IMR-90 (cell line): Measurements from ENCODE around the gene ORC5. TPM values are rescaled to one million over a fixed set of nuclear protein-coding genes. Genes with fewer than 3 reads are reported as not detected.

Experiments used
- ATAC-seq: fragments of 200-7000 bp; cut with Tn5 transposase; 2 replicates; pipeline ENCODE4 v1.9.1; 2020; ENCODE audit warnings: low read depth, mild to moderate bottlenecking, moderate library complexity
- BruUV-seq: library from RNA; stranded (reverse); fragments of 400-500 nt; replicated peaks from 2 replicates; lab custom pipeline; 2021; lab: Mats Ljungman, UMichigan
- CTCF ChIA-PET: fragments of 300-600 bp; formaldehyde crosslinking; extraction: SDS; loops from one replicate; lab custom pipeline; 2021; ENCODE audit warnings: antibody characterized with exemption; lab: Yijun Ruan, JAX
- POLR2A ChIA-PET: fragments of 300-600 bp; sonication (Branson Sonifier 250); formaldehyde crosslinking; loops from one replicate; lab custom pipeline; 2022; ENCODE audit warnings: antibody characterized with exemption; ENCODE audit not compliant: unreplicated experiment; lab: Charles Lee
- DNase-seq: peaks from one replicate; pipeline ENCODE4 v3.0.0; 2013
- H2AFZ ChIP-seq: replicated peaks from 2 replicates; pipeline ENCODE3; 2013; ENCODE audit warnings: low read length, mild to moderate bottlenecking; ENCODE audit not compliant: poor library complexity
- H2AK5ac ChIP-seq: 2 replicates; pipeline ENCODE4 v1.6.1; 2013; ENCODE audit warnings: low read depth, low read length, inconsistent platforms
- H2AK9ac ChIP-seq: replicated peaks from 2 replicates; pipeline ENCODE3; 2013; ENCODE audit warnings: mild to moderate bottlenecking, low read depth, low read length, moderate library complexity; ENCODE audit not compliant: poor library complexity
- H2BK120ac ChIP-seq: 2 replicates; pipeline ENCODE4 v1.6.1; 2013; ENCODE audit warnings: low read depth, low read length, inconsistent platforms
- H2BK15ac ChIP-seq: 3 replicates; pipeline ENCODE4 v1.6.1; 2013; ENCODE audit warnings: low read depth, low read length, inconsistent platforms
- H2BK20ac ChIP-seq: 2 replicates; pipeline ENCODE4 v1.6.1; 2013; ENCODE audit warnings: low read depth, mild to moderate bottlenecking, inconsistent platforms, low read length, moderate library complexity
- H2BK5ac ChIP-seq: 2 replicates; pipeline ENCODE4 v1.6.1; 2013; ENCODE audit warnings: mild to moderate bottlenecking, low read depth, low read length, inconsistent platforms; ENCODE audit not compliant: poor library complexity, severe bottlenecking
- H3K14ac ChIP-seq: replicated peaks from 2 replicates; pipeline ENCODE4 v1.6.1; 2013; ENCODE audit warnings: low read depth, low read length, inconsistent platforms
- H3K18ac ChIP-seq: 2 replicates; pipeline ENCODE4 v1.6.1; 2013; ENCODE audit warnings: low read depth, low read length, control low read depth
- H3K23ac ChIP-seq: 2 replicates; pipeline ENCODE4 v1.6.1; 2013; ENCODE audit warnings: low read depth, low read length, inconsistent platforms
- H3K27ac ChIP-seq: 2 replicates; pipeline ENCODE4 v1.5.1; 2013; ENCODE audit warnings: mild to moderate bottlenecking, control low read depth, low read length; ENCODE audit not compliant: insufficient read depth
- H3K27me3 ChIP-seq: 2 replicates; pipeline ENCODE4 v1.6.1; 2013; ENCODE audit warnings: low read length; ENCODE audit not compliant: control insufficient read depth, insufficient read depth
- H3K36me3 ChIP-seq: 2 replicates; pipeline ENCODE4 v1.6.1; 2013; ENCODE audit warnings: low read length, mixed read lengths; ENCODE audit not compliant: control insufficient read depth, insufficient read depth
- H3K4ac ChIP-seq: 2 replicates; pipeline ENCODE4 v1.6.1; 2013; ENCODE audit warnings: low read depth, low read length, inconsistent platforms
- H3K4me1 ChIP-seq: 2 replicates; pipeline ENCODE4 v1.6.1; 2013; ENCODE audit warnings: low read length, mixed read lengths; ENCODE audit not compliant: control insufficient read depth, insufficient read depth
- H3K4me2 ChIP-seq: 2 replicates; pipeline ENCODE4 v1.6.1; 2013; ENCODE audit warnings: low read depth, mild to moderate bottlenecking, control low read depth, low read length, moderate library complexity
- H3K4me3 ChIP-seq: 2 replicates; pipeline ENCODE4 v1.5.1; 2013; ENCODE audit warnings: low read depth, mild to moderate bottlenecking, control low read depth, low read length, moderate library complexity; ENCODE audit not compliant: insufficient read depth
- H3K56ac ChIP-seq: 2 replicates; pipeline ENCODE4 v1.6.1; 2013; ENCODE audit warnings: low read length, inconsistent platforms; ENCODE audit not compliant: insufficient read depth; ENCODE audit errors: extremely low read depth
- H3K79me1 ChIP-seq, 2 experiments: 2 replicates each; pipeline ENCODE4 v1.6.1; 2013; ENCODE audit warnings: low read length in 2 of 2, inconsistent platforms in 1 of 2, low read depth in 1 of 2
- H3K9ac ChIP-seq: 2 replicates; pipeline ENCODE4 v1.6.1; 2013; ENCODE audit warnings: low read depth, low read length, control low read depth
- H3K9me1 ChIP-seq: 2 replicates; pipeline ENCODE4 v1.6.1; 2013; ENCODE audit warnings: low read length, inconsistent platforms; ENCODE audit not compliant: insufficient read depth
- H3K9me3 ChIP-seq: 2 replicates; pipeline ENCODE4 v1.6.1; 2013; ENCODE audit warnings: low read length; ENCODE audit not compliant: control insufficient read depth, insufficient read depth
- H4K20me1 ChIP-seq: 2 replicates; pipeline ENCODE4 v1.6.1; 2013; ENCODE audit warnings: low read length, inconsistent platforms; ENCODE audit not compliant: insufficient read depth
- H4K5ac ChIP-seq: 2 replicates; pipeline ENCODE4 v1.6.1; 2013; ENCODE audit warnings: mild to moderate bottlenecking, low read depth, low read length, control low read depth
- H4K8ac ChIP-seq, 2 experiments: 2 replicates each; pipeline ENCODE4 v1.6.1; 2013; ENCODE audit warnings: low read depth in 2 of 2, low read length in 2 of 2, control low read depth in 1 of 2, inconsistent platforms in 1 of 2
- H4K91ac ChIP-seq: 2 replicates; pipeline ENCODE4 v1.6.1; 2013; ENCODE audit warnings: low read depth, low read length, inconsistent platforms; ENCODE audit not compliant: insufficient read depth
- BHLHE40 ChIP-seq: fragments of 150-350 bp; IDR thresholded peaks from 2 replicates; pipeline ENCODE4 v1.6.1; 2016; ENCODE audit warnings: mild to moderate bottlenecking, low read depth, low read length
- CEBPB ChIP-seq: IDR thresholded peaks from 2 replicates; pipeline ENCODE4 v1.6.1; 2012; ENCODE audit warnings: low read depth, low read length, improper control_type of control experiment
- MAZ ChIP-seq: IDR thresholded peaks from 2 replicates; pipeline ENCODE4 v1.6.1; 2012; ENCODE audit warnings: low read depth, mild to moderate bottlenecking, low read length, improper control_type of control experiment, moderate library complexity, borderline replicate concordance
- MXI1 ChIP-seq: IDR thresholded peaks from 2 replicates; pipeline ENCODE4 v1.6.1; 2012; ENCODE audit warnings: low read depth, mild to moderate bottlenecking, low read length, moderate library complexity, borderline replicate concordance
- RAD21 ChIP-seq: IDR thresholded peaks from 2 replicates; pipeline ENCODE4 v1.6.1; 2012; ENCODE audit warnings: low read length, improper control_type of control experiment
- RFX5 ChIP-seq: IDR thresholded peaks from 2 replicates; pipeline ENCODE4 v1.8.0; 2012; ENCODE audit warnings: low read depth, mild to moderate bottlenecking, low read length, moderate library complexity
- SMC3 ChIP-seq: fragments of 150-350 bp; IDR thresholded peaks from 2 replicates; pipeline ENCODE4 v1.6.1; 2016; ENCODE audit warnings: low read depth, mild to moderate bottlenecking, antibody characterized with exemption, low read length, moderate library complexity
- WGBS, 2 experiments: methylation state at CpG; one replicate each; pipeline versions ENCODE4 v1.1.5 to v1.1.7; 2013; ENCODE audit warnings: missing lambda C conversion rate in 2 of 2; ENCODE audit not compliant: insufficient read length in 1 of 2; ENCODE audit errors: extremely low coverage in 2 of 2; 5-methylcytosine and 5-hydroxymethylcytosine counted together
- dilution Hi-C: fragments of 300-500 bp; cut with HindIII; formaldehyde crosslinking; loops from one replicate; pipeline ENCODE4 v1.14.3; 2018; ENCODE audit warnings: low sequenced_read_pairs; ENCODE audit not compliant: unreplicated experiment
- in situ Hi-C: fragments of 300-500 bp; cut with MboI; formaldehyde crosslinking; loops from 3 replicates; pipeline ENCODE4 v1.14.3; 2019; ENCODE audit warnings: low sequenced_read_pairs, inconsistent platforms, mixed read lengths
- intact Hi-C: fragments of 100-400 bp; cut with micrococcal nuclease; formaldehyde crosslinking; loops from 2 replicates; pipeline ENCODE4 v1.10.0; 2022
- polyA plus RNA-seq, 3 experiments: library from polyadenylated mRNA; depleted of rRNA; stranded (reverse); fragments of >200 nt; gene quantifications; 2 replicates each; pipeline ENCODE4 v1.2.3, GENCODE V29; 2012; ENCODE audit warnings: low replicate concordance in 1 of 3
- total RNA-seq: library from RNA; depleted of rRNA; stranded (reverse); fragments of >200 nt; gene quantifications from 2 replicates; pipeline ENCODE4 v1.2.3, GENCODE V29; 2012
- TF ChIP-seq, protein P1 (sequence below): conservative IDR thresholded peaks from 2 replicates; pipeline ENCODE4 v1.5.1; 2012; ENCODE audit warnings: mild to moderate bottlenecking, low read depth, low read length, improper control_type of control experiment

Gene ORC5
- total and polyA plus RNA-seq, 2 of the 4 experiments (the other 2 are of a cell fraction) = 7.9 to 18.8 TPM

DNA sequence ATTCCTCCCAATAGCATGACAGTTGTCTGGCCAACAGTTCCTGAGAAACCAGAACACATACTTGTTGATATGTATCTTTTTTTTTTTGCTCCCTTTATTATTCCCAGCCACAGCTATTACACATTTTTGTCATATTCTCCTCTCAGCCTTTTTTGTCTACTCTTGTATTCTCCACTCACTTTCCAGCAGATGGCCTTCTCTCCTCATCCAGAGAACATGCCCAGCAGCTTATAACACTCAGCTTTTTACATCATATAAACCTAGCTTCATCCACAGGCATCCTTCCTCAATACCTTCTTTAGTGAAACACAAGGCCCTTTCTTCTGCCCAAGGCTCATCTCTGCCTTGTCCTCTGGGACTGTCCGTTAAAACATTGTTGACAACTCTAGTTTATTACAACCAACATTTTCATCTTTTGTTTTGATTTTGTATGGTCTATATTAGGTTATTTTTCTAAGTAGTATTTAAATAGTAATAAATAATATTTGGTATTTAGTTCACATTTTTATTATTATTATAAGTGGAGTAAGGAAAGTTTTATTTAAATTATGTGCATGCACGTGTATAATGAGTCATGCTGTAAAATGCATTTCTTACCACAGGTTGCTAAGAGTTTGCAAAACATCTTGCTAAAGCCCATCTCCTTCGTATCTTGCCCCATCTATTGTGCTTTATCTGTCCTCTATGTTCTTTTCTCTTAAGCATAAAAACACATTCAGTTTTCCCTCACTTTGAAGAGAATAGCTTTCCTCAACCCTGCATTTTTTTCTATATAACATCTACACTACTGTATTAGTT lies 101.5 kb downstream of the ORC5 start:
- intact Hi-C loops (loop anchor here (1.0 kb wide), 1 partner anchor 54 kb away; no protein-coding TSS in a partner anchor), in situ Hi-C loops (no loop called here), dilution Hi-C loops (no loop called here)
- Histone ChIP-seq H3K27me3 (peaks cover 2% of the 10 kb centered on the region; the same call in 1 of the 2 replicates), H4K20me1 (no peaks in the 10 kb centered on the region), H3K79me1 (no peaks in the 10 kb centered on the region), H2BK15ac (no peak overlapping the region), H3K4me2 (no peak overlapping the region), H4K5ac (no peak overlapping the region), H3K18ac (no peak overlapping the region), H3K9ac (no peak overlapping the region), H3K4me1 (no peaks in the 10 kb centered on the region), H2AK9ac (no peak overlapping the region), H2BK120ac (no peak overlapping the region), H3K4ac (no peak overlapping the region), H2BK20ac (no peak overlapping the region), H3K9me1 (no peaks in the 10 kb centered on the region), H2BK5ac (no peak overlapping the region), H4K8ac (no peak overlapping the region), H3K27ac (no peak overlapping the region), H3K14ac (no peak overlapping the region), H3K9me3 (no peaks in the 10 kb centered on the region), H4K91ac (no peak overlapping the region), H3K56ac (no peak overlapping the region), H3K4me3 (no peak overlapping the region), H2AFZ (no peak overlapping the region), H3K23ac (no peak overlapping the region), H2AK5ac (no peak overlapping the region), H3K36me3 (no peaks in the 10 kb centered on the region)
- peak; percentile 50 for DNase-seq
- ChIA-PET POLR2A (no interaction called here), CTCF (interaction anchor here (1.1 to 2.1 kb wide), 3 partner anchors 43 to 53 kb away, joined by 3 to 9 read pairs (median 4); no protein-coding TSS in a partner anchor)
- no TSS peak for BruUV-seq
- ATAC-seq = peak; percentile 86
- WGBS, 2 experiments = no CpG with 5 or more reads among the region's 3 CpGs
- TF ChIP-seq MAZ = no peak
- TF ChIP-seq, protein P1, sequence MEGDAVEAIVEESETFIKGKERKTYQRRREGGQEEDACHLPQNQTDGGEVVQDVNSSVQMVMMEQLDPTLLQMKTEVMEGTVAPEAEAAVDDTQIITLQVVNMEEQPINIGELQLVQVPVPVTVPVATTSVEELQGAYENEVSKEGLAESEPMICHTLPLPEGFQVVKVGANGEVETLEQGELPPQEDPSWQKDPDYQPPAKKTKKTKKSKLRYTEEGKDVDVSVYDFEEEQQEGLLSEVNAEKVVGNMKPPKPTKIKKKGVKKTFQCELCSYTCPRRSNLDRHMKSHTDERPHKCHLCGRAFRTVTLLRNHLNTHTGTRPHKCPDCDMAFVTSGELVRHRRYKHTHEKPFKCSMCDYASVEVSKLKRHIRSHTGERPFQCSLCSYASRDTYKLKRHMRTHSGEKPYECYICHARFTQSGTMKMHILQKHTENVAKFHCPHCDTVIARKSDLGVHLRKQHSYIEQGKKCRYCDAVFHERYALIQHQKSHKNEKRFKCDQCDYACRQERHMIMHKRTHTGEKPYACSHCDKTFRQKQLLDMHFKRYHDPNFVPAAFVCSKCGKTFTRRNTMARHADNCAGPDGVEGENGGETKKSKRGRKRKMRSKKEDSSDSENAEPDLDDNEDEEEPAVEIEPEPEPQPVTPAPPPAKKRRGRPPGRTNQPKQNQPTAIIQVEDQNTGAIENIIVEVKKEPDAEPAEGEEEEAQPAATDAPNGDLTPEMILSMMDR = peak; percentile 52
- peak; percentile 65; the same call in 1 of the 2 replicates for TF ChIP-seq BHLHE40
- no peak for TF ChIP-seq MXI1
- TF ChIP-seq RFX5 = no peak
- TF ChIP-seq SMC3 = peak; percentile 51
- peak; percentile 50 for TF ChIP-seq RAD21
- TF ChIP-seq CEBPB = peak; percentile 39; the same call in 1 of the 2 replicates
